HEK293 (cell line): ENCODE results near the gene ROPN1L.
"Not testable (repeated sequence)": the region's sequence is repeated elsewhere in the genome, so short reads cannot be mapped to it uniquely, and the experiment has no call there.

Experiments
- MZF1 ChIP-seq: fragments of 450-650 bp; formaldehyde crosslinking; IDR thresholded peaks from 2 replicates; pipeline ENCODE4 v1.5.1; 2017; ENCODE audit warnings: missing biosample characterization, missing genetic modification characterization, borderline replicate concordance
- ZNF311 ChIP-seq: fragments of 450-650 bp; formaldehyde crosslinking; IDR thresholded peaks from 2 replicates; pipeline ENCODE4 v1.5.1; 2017; ENCODE audit warnings: missing biosample characterization, missing genetic modification characterization, borderline replicate concordance
- TF ChIP-seq, protein P1 (sequence below): fragments of 450-650 bp; formaldehyde crosslinking; IDR thresholded peaks from 2 replicates; pipeline ENCODE4 v1.5.1; 2016; ENCODE audit warnings: missing biosample characterization, missing genetic modification characterization
- TF ChIP-seq, protein P2 (sequence below): fragments of 450-650 bp; formaldehyde crosslinking; IDR thresholded peaks from 2 replicates; pipeline ENCODE4 v1.5.1; 2016; ENCODE audit warnings: missing biosample characterization, missing genetic modification characterization
- TF ChIP-seq, protein P3 (sequence below): fragments of 450-650 bp; formaldehyde crosslinking; conservative IDR thresholded peaks from 2 replicates; pipeline ENCODE4 v1.5.1; 2016; ENCODE audit warnings: low read depth, missing biosample characterization, missing genetic modification characterization

DNA sequence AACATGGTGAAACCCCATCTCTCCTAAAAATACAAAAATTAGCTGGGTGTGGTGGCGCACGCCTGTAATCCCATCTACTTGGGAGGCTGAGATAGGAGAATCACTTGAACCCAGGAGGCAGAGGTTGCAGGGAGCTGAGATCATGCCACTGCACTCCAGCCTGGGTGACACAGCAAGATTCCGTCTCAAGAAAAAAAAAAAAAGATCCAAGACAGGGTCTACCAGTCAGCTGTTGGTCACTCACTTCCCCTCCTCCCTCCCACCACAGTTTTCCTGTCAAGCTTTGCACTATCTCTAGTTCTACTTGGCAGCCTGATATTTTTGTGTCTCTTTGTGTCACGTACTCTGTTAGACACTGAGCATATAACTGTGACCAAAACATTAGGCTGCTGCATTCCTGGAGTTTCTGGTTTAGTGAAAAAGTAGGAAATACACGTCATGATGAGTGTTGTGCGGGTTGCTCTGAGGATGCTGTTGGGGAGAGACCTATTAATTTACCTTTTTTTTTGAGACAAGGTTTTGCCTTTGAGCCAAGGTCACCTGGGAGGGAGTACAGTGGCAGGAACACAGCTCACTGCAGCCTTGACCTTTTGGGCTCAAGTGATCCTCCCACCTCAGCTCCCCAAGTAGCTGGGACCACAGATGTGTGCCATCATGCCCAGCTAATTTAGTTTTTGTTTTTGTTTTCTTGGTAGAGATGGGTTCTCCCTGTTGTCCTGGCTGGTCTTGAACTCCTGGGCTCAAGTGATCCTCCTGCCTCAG is 48.9 kb upstream of the ROPN1L start:
- not testable (repeated sequence) for TF ChIP-seq ZNF311, MZF1 (tag by site-specific recombination)
- TF ChIP-seq, protein P1, sequence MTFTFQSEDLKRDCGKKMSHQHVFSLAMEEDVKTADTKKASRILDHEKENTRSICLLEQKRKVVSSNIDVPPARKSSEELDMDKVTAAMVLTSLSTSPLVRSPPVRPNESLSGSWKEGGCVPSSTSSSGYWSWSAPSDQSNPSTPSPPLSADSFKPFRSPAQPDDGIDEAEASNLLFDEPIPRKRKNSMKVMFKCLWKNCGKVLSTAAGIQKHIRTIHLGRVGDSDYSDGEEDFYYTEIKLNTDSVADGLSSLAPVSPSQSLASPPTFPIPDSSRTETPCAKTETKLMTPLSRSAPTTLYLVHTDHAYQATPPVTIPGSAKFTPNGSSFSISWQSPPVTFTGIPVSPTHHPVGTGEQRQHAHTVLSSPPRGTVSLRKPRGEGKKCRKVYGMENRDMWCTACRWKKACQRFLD (tag by site-specific recombination), result not testable (repeated sequence)
- TF ChIP-seq, protein P2, sequence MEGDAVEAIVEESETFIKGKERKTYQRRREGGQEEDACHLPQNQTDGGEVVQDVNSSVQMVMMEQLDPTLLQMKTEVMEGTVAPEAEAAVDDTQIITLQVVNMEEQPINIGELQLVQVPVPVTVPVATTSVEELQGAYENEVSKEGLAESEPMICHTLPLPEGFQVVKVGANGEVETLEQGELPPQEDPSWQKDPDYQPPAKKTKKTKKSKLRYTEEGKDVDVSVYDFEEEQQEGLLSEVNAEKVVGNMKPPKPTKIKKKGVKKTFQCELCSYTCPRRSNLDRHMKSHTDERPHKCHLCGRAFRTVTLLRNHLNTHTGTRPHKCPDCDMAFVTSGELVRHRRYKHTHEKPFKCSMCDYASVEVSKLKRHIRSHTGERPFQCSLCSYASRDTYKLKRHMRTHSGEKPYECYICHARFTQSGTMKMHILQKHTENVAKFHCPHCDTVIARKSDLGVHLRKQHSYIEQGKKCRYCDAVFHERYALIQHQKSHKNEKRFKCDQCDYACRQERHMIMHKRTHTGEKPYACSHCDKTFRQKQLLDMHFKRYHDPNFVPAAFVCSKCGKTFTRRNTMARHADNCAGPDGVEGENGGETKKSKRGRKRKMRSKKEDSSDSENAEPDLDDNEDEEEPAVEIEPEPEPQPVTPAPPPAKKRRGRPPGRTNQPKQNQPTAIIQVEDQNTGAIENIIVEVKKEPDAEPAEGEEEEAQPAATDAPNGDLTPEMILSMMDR (tag by site-specific recombination), result not testable (repeated sequence)
- TF ChIP-seq, protein P3, sequence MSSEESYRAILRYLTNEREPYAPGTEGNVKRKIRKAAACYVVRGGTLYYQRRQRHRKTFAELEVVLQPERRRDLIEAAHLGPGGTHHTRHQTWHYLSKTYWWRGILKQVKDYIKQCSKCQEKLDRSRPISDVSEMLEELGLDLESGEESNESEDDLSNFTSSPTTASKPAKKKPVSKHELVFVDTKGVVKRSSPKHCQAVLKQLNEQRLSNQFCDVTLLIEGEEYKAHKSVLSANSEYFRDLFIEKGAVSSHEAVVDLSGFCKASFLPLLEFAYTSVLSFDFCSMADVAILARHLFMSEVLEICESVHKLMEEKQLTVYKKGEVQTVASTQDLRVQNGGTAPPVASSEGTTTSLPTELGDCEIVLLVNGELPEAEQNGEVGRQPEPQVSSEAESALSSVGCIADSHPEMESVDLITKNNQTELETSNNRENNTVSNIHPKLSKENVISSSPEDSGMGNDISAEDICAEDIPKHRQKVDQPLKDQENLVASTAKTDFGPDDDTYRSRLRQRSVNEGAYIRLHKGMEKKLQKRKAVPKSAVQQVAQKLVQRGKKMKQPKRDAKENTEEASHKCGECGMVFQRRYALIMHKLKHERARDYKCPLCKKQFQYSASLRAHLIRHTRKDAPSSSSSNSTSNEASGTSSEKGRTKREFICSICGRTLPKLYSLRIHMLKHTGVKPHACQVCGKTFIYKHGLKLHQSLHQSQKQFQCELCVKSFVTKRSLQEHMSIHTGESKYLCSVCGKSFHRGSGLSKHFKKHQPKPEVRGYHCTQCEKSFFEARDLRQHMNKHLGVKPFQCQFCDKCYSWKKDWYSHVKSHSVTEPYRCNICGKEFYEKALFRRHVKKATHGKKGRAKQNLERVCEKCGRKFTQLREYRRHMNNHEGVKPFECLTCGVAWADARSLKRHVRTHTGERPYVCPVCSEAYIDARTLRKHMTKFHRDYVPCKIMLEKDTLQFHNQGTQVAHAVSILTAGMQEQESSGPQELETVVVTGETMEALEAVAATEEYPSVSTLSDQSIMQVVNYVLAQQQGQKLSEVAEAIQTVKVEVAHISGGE, result not testable (repeated sequence)
